ENCODE data around the gene GPX3. TPM values are rescaled to one million over a fixed set of nuclear protein-coding genes. Genes with fewer than 3 reads are reported as not detected.

Gene GPX3
- total and polyA plus RNA-seq, 9 of the 15 experiments (the other 6 are each of a cell fraction or from before 2014, with no cell fraction given) = 0.25 to 0.86 TPM; not detected in 7

DNA sequence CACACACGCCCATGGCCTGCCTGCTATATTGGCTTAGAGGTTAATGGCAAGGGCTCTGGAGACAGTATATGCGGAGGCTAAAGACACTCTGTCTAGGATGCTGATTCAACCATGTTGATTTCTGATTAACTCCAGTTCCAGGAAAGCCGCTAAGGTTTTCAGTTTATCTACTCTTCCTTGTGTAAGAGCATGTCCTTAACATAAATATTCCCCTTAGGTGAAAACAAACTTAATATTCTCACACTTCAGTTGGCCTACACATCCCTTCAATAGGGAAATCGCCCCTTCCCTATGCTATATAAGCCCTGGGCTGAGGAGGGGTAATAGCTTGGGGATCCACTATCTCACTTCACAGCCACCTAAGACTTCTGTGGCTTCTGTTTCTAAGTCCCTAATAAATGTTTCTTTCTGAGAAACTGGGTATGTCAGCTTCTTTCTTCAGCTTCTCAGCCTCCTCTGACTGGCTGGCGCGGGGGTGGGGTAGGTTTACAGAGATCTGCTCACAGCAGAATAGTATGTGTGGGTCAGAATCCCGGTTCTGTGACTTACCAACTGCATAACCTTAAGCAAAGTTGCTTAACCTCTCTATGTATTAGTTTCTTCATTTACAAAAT, 4.3 kb upstream of the GPX3 start (continued):
- TF ChIP-seq, protein P1, sequence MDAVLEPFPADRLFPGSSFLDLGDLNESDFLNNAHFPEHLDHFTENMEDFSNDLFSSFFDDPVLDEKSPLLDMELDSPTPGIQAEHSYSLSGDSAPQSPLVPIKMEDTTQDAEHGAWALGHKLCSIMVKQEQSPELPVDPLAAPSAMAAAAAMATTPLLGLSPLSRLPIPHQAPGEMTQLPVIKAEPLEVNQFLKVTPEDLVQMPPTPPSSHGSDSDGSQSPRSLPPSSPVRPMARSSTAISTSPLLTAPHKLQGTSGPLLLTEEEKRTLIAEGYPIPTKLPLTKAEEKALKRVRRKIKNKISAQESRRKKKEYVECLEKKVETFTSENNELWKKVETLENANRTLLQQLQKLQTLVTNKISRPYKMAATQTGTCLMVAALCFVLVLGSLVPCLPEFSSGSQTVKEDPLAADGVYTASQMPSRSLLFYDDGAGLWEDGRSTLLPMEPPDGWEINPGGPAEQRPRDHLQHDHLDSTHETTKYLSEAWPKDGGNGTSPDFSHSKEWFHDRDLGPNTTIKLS (IDR thresholded peaks at IDR 0.05; ENCODE audit: borderline replicate concordance, low read depth) = peak; percentile 42; the same call in 1 of the 2 replicates
- TF ChIP-seq, protein P2, sequence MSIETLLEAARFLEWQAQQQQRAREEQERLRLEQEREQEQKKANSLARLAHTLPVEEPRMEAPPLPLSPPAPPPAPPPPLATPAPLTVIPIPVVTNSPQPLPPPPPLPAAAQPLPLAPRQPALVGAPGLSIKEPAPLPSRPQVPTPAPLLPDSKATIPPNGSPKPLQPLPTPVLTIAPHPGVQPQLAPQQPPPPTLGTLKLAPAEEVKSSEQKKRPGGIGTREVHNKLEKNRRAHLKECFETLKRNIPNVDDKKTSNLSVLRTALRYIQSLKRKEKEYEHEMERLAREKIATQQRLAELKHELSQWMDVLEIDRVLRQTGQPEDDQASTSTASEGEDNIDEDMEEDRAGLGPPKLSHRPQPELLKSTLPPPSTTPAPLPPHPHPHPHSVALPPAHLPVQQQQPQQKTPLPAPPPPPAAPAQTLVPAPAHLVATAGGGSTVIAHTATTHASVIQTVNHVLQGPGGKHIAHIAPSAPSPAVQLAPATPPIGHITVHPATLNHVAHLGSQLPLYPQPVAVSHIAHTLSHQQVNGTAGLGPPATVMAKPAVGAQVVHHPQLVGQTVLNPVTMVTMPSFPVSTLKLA (conservative IDR thresholded peaks at IDR 0.05) = peak in 1 of 2 experiments; percentile 63; a peak in 2 of 4 replicates
- TF ChIP-seq CC2D1A (IDR thresholded peaks at IDR 0.05) (peak; percentile 93; the same call in 1 of the 2 replicates), ATF7 (IDR thresholded peaks at IDR 0.05) (peak; percentile 37; the same call in 1 of the 2 replicates), PML (IDR thresholded peaks at IDR 0.05; ENCODE audit: low read length) (peak; percentile 48; the same call in 1 of the 2 replicates), STAT5A (IDR thresholded peaks at IDR 0.05; ENCODE audit: borderline replicate concordance, low read length) (peak; percentile 89), FOXK2 (conservative IDR thresholded peaks at IDR 0.05 in 1 of 2, IDR thresholded peaks at IDR 0.05 in 1 of 2; ENCODE audit: low read depth in 2 of 2) (peak; percentile 49 to 56; a peak in 3 of 4 replicates), CTBP1 (IDR thresholded peaks at IDR 0.05; ENCODE audit: borderline replicate concordance) (peak; percentile 47; the same call in 1 of the 2 replicates), ARID1B (IDR thresholded peaks at IDR 0.05) (peak; percentile 90), GATA2 (CRISPR knock-in tag; IDR thresholded peaks at IDR 0.05) (0 out of 2 replicates have a peak, but pooled peaks have one; percentile 29)
- TF ChIP-seq, protein P3, sequence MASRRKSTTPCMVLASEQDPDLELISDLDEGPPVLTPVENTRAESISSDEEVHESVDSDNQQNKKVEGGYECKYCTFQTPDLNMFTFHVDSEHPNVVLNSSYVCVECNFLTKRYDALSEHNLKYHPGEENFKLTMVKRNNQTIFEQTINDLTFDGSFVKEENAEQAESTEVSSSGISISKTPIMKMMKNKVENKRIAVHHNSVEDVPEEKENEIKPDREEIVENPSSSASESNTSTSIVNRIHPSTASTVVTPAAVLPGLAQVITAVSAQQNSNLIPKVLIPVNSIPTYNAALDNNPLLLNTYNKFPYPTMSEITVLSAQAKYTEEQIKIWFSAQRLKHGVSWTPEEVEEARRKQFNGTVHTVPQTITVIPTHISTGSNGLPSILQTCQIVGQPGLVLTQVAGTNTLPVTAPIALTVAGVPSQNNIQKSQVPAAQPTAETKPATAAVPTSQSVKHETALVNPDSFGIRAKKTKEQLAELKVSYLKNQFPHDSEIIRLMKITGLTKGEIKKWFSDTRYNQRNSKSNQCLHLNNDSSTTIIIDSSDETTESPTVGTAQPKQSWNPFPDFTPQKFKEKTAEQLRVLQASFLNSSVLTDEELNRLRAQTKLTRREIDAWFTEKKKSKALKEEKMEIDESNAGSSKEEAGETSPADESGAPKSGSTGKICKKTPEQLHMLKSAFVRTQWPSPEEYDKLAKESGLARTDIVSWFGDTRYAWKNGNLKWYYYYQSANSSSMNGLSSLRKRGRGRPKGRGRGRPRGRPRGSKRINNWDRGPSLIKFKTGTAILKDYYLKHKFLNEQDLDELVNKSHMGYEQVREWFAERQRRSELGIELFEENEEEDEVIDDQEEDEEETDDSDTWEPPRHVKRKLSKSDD (conservative IDR thresholded peaks at IDR 0.05; ENCODE audit: low read length) = no peak
- TF ChIP-seq, protein P4, sequence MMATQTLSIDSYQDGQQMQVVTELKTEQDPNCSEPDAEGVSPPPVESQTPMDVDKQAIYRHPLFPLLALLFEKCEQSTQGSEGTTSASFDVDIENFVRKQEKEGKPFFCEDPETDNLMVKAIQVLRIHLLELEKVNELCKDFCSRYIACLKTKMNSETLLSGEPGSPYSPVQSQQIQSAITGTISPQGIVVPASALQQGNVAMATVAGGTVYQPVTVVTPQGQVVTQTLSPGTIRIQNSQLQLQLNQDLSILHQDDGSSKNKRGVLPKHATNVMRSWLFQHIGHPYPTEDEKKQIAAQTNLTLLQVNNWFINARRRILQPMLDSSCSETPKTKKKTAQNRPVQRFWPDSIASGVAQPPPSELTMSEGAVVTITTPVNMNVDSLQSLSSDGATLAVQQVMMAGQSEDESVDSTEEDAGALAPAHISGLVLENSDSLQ (IDR thresholded peaks at IDR 0.05) = peak; percentile 34; the same call in 1 of the 2 replicates
- TF ChIP-seq, protein P5, sequence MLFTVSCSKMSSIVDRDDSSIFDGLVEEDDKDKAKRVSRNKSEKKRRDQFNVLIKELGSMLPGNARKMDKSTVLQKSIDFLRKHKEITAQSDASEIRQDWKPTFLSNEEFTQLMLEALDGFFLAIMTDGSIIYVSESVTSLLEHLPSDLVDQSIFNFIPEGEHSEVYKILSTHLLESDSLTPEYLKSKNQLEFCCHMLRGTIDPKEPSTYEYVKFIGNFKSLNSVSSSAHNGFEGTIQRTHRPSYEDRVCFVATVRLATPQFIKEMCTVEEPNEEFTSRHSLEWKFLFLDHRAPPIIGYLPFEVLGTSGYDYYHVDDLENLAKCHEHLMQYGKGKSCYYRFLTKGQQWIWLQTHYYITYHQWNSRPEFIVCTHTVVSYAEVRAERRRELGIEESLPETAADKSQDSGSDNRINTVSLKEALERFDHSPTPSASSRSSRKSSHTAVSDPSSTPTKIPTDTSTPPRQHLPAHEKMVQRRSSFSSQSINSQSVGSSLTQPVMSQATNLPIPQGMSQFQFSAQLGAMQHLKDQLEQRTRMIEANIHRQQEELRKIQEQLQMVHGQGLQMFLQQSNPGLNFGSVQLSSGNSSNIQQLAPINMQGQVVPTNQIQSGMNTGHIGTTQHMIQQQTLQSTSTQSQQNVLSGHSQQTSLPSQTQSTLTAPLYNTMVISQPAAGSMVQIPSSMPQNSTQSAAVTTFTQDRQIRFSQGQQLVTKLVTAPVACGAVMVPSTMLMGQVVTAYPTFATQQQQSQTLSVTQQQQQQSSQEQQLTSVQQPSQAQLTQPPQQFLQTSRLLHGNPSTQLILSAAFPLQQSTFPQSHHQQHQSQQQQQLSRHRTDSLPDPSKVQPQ (CRISPR knock-in tag; IDR thresholded peaks at IDR 0.05; ENCODE audit: borderline replicate concordance) = no peak

Measured in K562 (cell line).